COLO668 (cell line): ENCODE measurements around the gene KIR3DL3.
"Not testable (repeated sequence)": the region's sequence is repeated elsewhere in the genome, so short reads cannot be mapped to it uniquely, and the experiment has no call there.

Source experiments
- DNase-seq: peaks from one replicate; lab custom pipeline; 2025; ENCODE audit not compliant: unreplicated experiment; lab: John Stamatoyannopoulos, UW

The KIR3DL3 gene

DNA sequence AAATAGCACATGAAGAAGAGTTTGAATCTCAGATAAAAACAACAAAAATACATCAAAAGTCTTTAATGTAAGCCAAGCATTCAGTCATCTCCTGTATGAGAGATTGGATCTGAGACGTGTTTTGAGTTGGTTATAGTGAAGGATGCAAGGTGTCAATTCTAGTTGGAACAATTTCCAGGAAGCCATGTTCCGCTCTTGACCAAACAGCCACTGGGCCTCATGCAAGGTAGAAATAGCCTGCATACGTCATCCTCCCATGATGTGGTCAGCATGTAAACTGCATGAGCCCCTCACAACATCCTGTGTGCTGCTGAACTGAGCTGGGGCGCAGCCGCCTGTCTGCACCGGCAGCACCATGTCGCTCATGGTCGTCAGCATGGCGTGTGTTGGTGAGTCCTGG lies at the start of gene KIR3DL3:
Gene KIR3DL3, plus strand, starts transcription at position 301 of the 400 bp plus-strand sequence. Its CDS starts 55 bp downstream, at position 356.
- no peak for DNase-seq

DNA sequence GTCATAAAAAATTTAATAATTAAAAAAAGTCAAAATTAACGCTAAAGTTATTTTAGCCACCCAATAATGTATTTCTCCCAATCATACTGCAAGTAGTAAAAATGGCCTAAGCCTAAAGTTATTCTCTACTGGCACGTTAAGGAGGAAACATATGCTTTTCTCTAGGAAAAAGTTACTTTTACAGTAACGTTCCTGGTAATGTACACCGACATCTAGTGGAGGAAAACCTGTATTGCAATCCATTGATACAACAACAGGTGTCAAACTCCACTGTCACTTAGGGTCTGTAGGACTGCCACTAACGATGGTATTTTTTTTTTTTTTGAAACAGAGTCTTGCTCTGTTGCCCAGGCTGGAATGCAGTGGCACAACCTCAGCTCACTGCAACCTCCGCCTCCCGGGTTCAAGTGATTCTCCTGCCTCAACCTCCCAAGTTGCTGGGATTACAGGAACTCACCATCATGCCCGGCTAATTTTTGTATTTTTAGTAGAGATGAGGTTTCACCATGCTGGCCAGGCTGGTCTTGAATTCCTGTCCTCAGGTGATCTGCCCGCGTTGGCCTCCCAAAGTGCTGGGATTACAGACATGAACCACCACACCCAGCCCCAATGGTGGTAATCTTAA lies 47.9 kb upstream of the KIR3DL3 start:
- not testable (repeated sequence) for DNase-seq

DNA sequence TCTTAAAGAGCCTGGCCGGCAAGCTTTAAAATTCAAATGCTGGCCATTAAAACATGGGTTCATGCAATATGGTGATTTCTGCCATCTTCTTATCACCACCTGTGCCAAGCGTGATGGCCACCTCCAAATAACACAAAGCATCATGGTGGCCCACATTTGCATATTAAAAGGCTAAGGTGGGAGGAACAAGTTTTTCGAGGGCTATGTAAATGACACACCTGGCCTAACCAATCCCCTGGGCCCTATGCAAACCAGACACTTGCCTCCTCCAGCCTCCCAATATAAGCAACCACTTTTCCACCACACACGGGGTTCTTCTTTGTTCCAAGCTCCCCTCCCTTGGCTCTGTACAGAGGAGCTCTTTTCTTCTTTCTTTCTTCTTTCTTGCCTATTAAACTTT lies 47.0 kb upstream of the KIR3DL3 start:
- no peak for DNase-seq

DNA sequence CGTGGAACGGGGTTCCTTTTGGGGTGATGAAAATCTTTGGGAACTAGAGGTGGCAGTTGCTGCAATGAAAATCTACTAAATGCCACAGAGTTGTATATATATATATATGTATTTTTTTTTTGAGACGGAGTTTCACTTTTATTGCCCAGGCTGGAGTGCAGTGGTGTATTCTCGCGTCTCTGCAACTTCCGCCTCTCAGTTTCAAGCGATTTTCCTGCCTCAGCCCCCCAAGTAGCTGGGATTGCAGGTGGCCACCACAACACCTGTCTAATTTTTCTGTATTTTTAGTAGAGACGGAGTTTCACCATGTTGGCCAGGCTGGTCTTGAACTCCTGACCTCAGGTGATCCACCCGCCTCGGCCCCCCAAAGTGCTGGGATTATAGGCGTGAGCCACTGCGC lies 42.6 kb upstream of the KIR3DL3 start:
- not testable (repeated sequence) for DNase-seq

DNA sequence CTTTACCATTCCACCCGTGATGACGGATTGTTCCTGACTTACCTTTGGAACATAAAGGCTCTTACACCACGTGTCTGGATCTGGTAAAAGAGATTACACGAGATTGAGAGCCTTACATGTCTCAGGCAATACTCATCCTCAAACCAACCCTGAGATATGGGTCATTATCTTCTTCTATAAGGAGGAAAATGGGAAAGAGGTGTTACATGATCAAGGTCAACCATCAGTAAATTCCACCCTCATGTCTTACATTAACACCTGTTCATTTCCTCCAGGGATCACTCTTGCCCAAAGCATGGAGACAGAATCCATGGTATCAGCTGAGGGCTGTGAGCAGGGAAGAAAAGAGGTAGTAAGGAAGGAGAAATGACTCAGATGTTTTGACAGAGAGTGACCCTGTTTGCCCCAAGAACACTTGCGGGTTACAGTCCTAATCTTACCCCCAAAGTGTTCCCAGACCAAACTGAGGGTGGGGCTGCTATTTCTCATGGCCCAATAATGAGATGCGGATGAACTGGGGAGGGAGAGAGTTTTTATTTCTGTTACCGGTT lies 41.9 kb upstream of the KIR3DL3 start:
- DNase-seq = no peak

DNA sequence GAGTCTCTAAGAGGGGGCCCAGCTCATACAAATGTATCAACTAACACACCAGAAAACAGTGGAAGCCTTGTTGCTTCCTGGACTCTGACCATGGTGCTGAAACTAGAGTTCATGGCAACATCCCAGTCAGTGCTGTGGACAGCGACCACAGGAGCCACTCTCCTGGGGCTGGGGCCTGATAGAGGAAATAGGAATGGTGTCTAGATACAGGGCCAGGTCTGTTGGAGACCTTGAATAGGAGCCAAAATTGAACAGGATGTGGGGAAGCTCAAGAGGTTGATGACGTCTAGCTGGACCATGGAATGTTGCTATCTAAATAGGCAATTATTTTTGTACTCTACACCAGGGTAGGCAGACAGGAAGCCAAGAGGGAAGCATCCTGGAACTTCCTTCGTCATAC lies 39.7 kb upstream of the KIR3DL3 start:
- no peak for DNase-seq

DNA sequence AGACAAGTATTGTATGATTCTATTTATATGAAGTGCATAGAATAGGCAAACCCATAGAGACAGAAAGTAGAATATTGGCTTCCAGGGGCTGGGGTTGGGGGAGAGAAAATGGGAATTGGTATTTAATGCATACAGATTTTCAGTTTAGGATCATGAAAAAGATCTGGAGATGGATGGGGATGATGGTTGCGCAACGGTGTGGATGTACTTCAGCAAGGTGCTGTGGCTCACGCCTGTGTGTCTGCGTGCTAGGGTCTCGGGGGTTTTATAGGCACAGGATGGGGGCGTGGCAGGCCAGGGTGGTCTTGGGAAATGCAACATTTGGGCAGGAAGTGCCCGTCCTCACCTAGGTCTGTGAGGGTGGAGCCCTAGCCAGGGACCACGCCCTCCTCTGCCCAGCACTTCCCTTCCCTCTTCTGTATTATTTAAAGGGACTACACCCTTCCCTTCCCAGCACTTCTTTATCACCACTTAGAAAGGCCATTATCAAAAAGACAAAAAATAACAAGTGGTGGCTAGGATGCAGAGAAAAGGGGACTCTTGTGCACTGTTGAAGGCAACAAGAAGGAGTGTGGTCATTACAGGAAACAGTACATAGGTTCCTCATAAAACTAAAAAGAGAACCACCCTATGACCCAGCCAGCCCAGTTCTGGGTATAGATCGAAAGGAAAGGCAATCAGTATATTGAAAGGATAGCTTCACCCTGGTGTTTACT lies 32.5 kb upstream of the KIR3DL3 start:
- DNase-seq = no peak

DNA sequence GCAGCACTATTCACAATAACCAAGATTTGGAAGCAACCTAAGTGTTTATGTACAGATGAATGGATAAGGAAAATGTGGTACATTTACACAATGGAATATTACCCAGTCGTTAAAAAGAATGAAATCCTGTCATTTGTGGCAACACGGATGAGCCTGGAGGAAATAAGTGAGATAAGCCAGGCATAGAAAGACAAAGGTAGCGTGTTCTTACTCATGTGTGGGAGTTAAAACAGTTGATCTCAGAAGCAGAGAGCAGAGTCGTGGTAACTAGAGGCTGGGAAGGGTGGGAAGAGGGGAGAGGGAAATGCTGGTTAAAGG lies 32.0 kb upstream of the KIR3DL3 start:
- DNase-seq = no peak

DNA sequence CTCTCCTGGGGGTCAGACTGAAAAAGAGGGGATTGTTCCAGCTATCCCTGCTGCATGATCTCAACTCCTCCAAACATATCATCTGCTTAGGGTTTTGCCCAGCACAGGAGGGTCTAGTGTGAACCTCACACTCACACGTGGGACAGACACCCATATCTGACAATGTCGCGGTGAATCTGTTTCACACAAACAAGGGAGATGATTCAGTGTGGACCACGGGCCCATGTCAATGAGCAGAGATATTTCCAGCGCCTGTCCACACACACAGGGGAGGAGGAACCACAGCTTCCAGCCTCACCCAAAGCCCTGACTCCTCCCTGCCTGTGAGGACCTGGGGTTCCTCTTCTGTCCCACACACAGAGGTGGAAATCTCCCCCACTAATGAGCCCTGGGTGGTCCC lies 29.6 kb upstream of the KIR3DL3 start:
- no peak for DNase-seq

DNA sequence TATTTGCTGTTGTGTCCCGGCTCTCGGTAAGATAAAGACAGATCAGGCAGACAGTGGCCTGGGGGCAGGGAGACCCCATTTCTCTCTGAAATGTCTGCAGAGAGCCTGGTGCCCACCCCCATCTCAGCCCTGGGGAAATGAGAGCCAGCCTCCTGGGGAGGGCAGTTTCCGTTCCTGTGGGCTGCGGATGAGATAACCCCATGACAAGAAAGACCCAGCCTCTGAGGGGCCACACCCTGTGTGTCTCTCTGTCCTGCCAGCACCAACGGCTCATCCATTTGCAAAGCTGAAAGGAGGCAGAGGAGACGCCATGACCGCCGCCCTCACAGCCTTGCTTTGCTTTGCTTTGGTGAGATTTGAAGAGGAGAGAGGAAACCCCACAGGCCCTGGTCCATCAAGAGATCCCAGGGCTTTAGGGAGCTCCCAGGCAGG lies 28.1 kb upstream of the KIR3DL3 start:
- no peak for DNase-seq

DNA sequence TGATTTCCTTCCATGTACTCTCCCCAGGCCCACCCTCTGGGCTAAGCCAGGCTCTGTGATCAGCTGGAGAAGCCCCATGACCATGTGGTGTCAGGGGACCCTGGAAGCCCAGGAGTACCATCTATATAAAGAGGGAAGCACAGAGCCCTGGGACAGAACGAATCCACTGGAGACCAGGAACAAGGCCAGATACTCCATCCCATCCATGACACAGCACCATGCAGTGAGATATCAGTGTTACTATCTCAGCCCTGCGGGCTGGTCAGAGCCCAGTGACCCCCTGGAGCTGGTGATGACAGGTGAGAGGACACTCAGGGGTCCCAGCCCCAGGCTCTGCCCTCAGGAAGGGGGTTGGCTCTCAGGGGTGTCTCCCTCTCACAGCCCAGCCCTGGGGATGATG lies 27.5 kb upstream of the KIR3DL3 start:
- no peak for DNase-seq

DNA sequence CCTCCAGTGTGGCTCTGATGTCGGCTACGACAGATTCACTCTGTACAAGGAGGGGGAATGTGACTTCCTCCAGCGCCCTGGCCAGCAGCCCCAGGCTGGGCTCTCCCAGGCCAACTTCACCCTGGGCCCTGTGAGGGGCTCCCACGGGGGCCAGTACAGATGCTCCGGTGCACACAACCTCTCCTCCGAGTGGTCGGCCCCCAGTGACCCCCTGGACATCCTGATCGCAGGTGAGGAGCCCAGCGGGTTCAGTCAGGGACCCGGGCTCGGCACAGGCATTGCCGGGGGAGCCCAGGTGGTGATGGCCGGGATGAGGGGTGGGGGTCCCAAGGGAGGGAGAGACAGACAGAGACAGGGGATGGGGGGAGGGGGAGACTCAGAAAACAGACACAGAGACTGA lies 26.5 kb upstream of the KIR3DL3 start:
- DNase-seq = not testable (repeated sequence)

DNA sequence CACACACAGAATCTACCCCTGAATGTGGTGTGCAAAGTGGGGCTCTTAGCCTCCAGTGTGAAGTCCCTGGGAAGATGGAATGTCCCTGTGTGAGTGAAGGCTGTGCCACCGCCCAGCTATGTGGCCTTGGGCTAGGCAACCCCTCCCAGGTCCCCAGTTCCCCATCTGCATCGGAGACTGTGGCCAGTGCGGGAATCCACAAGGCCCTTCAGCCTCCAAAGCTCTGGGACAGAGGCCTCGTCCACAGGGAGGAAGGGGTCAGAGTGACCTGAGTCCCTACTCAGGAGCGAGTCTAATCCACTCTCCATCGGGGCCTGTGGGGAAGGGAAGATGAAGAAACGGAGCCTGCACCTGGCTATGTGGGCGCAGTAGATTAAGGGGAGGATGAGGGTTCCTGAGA lies 19.3 kb upstream of the KIR3DL3 start:
- DNase-seq = no peak

DNA sequence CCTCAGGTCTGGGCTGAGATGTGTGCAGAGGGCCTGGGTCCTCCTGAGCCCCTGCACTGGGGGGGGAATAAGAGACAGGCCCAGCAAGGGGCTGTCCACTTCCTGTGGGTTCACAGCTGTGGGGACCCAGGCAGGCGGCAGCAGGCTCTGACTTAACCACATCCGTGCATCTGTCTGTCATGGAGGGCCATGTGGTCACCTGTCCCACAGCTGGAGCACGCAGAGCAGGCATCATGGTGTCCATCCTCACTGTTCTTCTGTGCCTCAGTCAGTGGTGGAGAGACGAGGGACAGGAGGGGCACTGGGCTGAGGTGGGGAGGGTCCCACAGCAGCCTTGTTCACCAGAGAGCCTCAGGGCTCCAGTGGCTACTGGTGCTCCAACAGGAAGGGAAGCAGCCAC lies 16.3 kb upstream of the KIR3DL3 start:
- no peak for DNase-seq

DNA sequence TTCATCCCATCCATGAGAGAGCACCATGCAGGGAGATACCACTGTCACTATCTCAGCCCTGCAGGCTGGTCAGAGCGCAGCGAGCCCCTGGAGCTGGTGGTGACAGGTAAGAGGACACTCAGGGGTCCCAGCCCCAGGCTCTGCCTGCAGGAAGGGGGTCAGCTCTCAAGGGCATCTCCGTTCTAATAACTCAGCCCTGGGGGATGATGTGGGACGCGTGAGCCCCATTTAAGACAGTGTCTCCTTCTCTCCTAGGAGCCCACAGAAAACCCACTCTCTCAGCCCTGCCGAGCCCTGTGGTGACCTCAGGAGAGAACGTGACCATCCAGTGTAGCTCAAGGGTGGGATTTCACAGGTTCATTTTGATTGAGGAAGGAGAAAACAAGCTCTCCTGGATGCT lies 15.5 kb upstream of the KIR3DL3 start:
- no peak for DNase-seq

DNA sequence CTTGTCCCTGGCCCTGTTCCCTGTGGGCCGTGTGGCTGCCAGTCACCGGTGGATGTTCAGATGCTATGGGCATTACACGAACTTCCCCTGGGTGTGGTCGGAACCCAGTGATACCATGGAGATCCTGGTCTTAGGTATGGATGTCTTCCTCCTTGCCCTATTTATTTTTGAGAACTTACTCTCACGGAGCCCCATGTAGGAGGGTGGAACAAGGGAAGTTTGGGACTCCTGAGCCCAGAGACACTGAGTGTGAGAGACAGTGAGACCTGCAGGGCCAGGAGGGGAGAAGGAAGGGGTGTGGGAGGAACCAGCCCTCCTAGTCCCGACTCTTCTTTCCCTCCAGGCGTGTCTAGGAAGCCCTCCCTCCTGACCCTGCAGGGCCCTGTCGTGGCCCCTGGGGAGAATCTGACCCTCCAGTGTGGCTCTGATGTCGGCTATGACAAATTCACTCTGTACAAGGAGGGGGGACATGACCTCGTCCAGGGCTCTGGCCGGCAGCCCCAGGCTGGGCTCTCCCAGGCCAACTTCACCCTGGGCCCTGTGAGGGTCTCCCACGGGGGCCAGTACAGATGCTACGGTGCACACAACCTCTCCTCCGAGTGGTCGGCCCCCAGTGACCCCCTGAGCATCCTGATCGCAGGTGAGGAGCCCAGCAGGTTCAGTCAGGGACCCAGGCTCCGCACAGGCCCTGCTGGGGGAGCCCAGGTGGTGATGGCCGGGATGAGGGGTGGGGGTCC lies 14.9 kb upstream of the KIR3DL3 start:
- no peak for DNase-seq

DNA sequence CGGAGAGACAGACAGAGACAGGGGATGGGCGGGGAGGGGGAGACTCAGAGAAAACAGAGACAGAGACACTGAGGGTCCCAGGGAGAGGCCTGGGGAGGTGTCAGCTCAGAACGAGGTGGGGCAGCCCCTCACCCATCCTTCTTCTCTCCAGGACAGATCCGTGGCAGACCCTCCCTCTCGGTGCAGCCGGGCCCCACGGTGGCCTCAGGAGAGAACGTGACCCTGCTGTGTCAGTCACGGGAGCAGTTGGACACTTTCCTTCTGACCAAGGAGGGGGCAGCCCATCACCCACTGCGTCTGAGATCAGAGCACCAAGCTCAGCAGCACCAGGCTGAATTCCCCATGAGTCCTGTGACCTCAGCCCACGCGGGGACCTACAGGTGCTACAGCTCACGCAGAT lies 14.3 kb upstream of the KIR3DL3 start:
- DNase-seq = not testable (repeated sequence)

DNA sequence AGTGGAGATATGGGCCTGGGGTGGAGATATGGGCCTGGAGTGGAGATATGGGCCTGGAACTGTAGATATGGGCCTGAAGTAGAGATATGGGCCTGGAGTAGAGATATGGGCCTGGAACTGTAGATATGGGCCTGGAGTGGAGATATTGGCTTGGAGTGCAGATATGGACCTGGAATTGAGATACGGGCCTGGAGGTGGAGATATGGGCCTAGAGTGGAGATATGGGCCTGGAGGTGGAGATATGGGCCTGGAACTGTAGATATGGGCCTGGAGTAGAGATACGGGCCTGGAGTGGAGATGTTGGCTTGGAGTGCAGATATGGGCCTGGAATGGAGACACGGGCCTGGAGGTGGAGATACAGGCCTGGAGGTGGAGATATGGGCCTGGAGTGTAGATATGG lies 402 bp downstream of the KIR3DL3 start:
- no peak for DNase-seq

DNA sequence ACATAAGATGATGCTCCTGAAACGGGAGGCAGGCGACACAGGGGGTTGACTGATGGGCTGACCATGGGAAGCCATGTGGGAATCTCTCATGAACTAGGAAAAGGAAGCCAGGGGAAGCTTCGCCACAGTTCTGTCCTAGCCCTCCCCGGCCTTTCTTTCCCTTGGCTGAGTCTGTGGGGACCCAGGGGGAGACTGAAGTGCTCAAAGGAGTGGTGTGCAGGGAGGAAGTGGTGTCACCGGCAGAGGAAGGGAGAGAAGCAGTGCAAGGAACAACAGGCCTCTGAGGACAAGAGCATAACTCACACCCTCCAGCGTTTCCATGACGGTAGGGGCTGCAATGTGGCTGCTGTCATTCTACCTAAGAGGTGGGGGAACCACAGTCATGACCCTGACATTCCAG lies 1.1 kb downstream of the KIR3DL3 start:
- no peak for DNase-seq

DNA sequence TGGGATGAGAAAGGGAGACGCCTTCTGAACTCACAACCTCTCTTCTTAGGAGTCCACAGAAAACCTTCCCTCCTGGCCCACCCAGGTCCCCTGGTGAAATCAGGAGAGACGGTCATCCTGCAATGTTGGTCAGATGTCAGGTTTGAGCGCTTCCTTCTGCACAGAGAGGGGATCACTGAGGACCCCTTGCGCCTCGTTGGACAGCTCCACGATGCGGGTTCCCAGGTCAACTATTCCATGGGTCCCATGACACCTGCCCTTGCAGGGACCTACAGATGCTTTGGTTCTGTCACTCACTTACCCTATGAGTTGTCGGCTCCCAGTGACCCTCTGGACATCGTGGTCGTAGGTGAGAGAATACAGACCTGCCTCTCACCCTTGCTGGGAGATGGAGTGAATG lies 3.3 kb downstream of the KIR3DL3 start:
- no peak for DNase-seq

DNA sequence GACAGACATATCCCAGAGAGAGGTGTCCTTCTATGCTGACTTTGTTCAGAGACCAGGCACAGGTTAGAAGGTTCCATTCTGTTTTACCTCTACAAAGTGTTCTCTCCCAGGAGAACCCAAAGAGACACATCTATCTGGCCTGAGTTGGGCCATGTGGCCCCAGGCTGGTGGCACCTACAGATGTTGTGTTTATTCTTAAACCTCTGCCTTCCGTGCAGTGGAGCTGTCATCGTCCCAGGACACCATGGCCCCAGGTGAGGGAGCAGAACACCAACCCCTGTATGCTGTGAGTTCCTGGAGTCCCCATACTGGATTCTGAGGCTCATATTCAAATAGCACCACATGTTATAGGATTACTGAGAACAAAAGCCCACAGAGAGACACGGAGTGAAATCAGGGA lies 3.9 kb downstream of the KIR3DL3 start:
- no peak for DNase-seq
